Stimulated activated naive CD4-positive, alpha-beta T cell (primary cell): ENCODE results near the gene KRTAP10-3.
"Not testable (repeated sequence)": the region's sequence is repeated elsewhere in the genome, so short reads cannot be mapped to it uniquely, and the experiment has no call there.

ENCODE experiments used
- DNase-seq, 6 experiments: peaks; one replicate each; lab custom pipeline; 2025; lab: John Stamatoyannopoulos, UW

The KRTAP10-3 gene, protein sequence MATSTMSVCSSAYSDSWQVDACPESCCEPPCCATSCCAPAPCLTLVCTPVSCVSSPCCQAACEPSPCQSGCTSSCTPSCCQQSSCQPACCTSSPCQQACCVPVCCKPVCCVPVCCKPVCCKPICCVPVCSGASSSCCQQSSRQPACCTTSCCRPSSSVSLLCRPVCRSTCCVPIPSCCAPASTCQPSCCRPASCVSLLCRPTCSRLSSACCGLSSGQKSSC

DNA sequence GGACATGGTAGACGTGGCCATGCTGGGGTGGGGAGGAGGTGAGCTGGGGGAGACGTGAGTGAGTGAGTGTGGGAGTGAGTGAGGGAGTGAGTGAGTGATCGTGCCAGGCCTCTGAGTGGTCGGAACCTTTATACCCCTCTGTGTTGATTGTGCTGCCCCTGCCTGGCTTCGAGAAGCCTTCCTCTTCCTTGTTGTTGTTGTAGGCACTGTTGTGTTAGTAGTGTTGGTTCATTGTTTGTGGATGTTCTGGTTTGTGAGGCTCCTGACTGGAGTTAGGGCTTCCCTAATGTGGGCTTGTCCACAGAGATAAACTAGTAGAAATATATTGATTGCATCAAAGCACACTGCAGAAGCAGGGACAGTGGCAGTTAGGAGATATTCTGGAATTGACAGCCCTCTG, at the start of gene KRTAP10-3:
Gene KRTAP10-3, minus strand, starts transcription at position 101 of the 400 bp plus-strand sequence. Its CDS starts 80 bp downstream, at position 21.
- DNase-seq: no peak

DNA sequence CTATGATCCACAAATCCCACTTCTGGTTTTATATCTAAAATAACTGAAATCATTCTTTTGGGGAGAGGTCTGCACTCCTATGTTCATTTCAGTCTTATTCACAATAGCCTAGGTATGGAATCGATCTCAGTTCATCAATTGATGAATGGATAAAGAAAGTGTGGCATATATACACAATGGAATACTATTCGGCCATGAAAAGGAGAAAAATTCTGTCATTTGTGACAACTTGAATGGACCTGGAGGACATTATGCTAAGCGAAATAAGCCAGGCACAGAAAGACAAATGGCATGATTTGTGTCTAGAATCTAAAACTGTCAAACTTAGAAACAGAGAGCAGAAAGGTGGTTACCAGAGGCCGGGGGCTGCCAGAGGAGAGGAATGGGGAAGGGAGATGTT, 47.9 kb upstream of the KRTAP10-3 start:
- no peak for DNase-seq

DNA sequence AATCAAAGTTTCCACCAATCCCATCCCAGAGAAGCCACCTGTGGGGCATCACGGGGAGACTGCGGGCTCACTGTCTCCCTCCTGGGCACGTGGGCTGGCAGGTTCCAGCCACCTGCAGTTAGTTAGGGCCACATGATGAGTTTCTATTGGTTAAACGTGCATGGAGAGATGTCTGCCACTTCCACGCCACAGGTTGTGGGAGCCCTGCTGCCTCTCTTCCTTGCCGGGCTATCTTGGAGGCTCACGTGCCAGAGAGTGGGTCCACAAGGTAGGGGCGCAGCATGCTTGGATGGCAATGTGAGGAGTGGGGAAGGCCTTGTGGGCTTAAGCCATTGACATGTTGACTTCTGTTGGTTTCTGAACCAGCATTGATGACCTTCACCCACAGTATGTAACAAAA, 45.3 kb upstream of the KRTAP10-3 start:
- no peak for DNase-seq

DNA sequence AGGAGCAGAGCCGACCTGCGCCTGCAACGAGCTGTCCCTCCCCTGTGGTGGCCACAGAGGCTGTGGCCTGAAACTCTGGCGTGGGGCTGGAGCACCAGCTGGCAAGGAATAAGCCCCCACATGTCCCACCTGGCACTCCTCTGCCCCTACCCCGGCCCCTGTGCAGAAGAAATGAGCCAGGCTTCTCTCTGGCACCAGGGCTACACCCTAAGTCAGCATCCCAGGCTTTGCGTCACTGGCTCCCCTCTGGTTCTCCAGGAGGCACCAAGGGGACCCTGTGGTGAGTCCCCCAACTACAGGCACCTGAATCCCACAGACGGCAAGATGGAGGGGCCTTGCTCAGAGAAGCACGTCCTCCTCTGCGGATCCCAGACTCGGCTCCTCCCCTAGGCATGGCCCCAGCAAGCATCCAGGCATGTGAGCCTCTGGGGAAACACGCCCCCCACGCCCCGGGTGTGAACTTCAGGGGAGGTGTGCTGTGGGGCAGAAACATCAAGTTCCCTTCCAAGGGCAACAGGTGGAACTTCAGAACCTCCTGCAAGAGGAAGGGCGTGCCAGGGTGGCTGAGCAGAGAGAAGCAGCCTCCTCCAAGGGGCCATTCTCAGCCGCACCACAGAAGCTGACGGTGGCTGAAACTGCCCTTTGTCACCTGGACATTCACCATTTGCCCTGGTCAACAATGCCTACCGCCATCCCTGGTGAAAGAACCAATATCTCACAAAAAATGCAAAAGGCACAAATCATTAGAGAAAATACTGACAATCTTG, 44.7 kb upstream of the KRTAP10-3 start:
- DNase-seq: no peak

DNA sequence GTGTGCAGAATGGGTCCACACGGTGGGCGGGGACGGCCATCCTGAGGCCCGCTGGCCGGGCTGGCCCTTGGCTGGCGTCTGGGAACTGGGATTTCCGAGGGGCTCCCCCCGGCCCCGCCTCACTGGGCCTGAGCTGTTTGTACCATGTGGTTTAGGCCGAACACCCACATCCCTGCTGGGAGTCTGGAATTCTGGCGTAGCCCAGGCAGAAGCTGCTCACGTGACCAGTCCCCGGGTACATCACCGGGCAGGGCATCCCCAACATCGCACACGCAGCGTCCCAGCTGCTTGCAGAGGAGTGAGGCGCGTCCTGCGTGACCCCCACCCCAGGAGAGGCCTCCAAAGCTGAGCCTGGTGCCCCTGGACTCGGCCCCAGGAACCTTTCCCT, 43.9 kb upstream of the KRTAP10-3 start:
- no peak for DNase-seq

DNA sequence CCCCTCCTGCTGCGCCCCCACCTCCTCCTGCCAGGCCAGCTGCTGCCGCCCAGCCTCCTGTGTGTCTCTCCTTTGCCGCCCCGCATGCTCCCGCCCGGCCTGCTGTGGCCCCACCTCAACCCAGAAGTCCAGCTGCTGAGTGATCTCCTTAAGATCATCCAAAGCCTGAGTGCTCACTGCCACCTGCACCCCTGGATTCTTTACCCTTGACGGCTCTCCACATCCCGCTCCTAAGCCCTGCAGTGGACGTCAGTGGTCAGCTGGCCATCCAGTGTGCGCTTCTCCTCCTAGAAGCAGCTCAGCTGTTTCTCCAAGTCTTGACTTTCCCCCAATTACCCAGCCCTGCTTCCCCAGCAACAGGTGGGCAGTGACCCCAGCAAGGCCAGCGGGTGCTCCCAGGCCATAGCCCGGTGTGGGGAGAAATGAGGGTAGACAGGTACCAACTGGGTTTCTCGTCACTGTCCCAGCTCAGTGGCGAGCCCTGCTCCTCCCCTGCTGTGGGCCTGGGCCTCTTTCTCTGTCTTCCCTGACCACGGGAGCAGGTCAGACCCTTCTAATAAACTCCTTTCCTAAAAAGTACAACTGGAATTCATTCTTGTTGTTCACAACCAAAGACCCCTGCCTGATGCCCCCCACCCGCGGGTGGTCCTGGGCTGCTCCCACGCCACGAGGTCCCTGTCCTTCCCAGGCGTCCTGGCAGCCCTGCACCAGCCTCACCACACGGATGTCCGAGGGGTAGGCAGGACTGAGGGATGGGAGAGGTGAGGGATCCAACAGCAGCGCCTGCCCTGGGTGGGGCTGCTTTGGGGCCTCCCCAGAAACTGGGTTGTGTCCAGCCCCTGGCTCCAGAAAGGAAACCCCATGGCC, 43.2 kb upstream of the KRTAP10-3 start:
- no peak for DNase-seq

DNA sequence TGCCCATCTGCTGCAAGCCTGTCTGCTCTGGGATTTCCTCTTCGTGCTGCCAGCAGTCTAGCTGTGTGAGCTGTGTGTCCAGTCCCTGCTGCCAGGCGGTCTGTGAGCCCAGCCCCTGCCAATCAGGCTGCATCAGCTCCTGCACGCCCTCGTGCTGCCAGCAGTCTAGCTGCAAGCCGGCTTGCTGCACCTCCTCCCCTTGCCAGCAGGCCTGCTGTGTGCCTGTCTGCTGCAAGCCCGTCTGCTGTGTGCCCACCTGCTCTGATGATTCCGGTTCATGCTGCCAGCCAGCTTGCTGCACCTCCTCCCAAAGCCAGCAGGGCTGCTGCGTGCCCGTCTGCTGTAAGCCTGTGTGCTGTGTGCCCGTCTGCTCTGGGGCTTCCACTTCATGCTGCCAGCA, 42.5 kb upstream of the KRTAP10-3 start:
- DNase-seq: not testable (repeated sequence)

DNA sequence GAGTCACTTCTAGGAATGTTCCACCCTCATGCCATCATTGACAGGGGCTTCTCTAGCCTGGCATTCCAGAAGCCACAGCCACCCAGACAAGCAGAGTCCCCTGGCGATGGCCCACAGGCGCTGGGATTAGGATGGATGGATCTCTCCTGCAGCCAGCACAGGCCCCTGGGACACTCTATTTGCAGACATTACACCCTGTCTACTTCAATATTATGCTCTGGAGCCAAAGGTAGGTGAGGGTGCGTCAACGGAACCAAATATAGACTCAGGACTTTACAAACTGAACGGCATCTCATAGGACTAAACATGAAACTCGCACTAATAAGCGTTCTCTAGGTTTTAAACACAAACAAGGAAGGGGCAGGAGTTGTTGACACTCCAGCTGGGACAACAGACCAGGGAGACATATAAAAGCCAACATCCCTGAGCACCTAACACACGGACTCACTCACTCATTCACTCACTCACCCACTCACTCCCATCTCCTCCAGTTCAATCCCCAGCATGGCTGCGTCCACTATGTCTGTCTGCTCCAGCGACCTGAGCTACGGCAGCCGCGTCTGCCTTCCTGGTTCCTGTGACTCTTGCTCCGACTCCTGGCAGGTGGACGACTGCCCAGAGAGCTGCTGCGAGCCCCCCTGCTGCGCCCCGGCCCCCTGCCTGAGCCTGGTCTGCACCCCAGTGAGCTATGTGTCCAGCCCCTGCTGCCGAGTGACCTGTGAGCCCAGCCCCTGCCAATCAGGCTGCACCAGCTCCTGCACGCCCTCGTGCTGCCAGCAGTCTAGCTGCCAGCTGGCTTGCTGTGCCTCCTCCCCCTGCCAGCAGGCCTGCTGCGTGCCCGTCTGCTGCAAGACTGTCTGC, 41.8 kb upstream of the KRTAP10-3 start, which contains the start of gene KRTAP10-7:
Gene KRTAP10-7, plus strand, starts transcription at position 480 of the 861 bp plus-strand sequence. Its CDS starts 25 bp downstream, at position 505.
- not testable (repeated sequence) for DNase-seq

DNA sequence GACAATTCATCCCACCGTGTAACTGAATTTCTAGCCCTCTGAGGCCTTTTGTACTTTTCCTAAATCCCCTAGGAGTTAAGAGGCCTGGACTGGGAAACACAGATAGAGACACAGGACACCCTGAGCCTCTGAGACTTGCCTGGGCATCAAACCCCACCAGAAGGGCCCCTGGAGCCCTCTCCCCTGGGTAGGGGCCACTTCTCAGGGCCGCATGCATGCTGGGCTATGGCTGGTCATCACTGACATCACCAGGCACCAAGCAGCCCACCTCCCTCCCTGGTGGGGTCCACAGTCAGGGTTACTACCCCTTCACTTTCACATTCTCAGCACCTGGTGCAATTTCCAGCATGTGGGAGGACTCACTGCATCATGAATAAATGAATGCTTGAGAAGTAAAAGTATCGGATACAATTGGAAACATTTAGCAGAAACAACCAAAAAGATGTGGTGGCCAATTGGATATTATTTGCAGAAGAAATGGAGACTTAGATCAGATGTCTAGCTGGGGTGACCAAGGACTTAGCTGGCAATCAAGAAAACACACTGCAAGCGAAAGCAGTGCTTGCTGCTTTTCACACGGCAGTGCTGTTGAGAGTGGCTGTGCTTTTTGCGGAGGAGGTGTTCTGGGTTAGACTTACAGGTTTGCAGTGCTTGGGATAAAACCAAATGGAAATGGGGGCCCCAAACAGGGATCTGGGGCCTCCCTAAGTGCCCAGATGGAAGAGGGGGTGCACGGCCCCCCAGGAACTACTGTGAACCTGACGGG, 40.9 kb upstream of the KRTAP10-3 start:
- DNase-seq: no peak

DNA sequence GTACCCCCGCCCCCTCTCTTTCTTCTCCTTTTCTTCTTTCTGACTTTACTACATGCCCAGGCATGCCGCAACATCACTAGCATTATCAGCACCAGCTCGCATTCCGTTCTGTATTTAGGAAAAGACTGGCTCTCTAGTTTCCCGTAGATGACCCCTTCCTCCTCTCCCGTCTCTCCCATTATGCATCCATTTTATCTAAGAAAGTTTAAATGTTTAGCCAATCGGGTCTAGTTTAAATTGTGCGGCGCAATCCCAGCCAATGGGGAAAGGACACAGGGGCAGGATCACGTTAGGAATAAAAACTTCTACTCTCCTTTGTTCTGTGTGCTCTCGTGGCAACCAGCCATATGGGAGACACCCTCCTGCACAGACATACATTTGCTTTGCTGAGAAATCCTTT, 39.5 kb upstream of the KRTAP10-3 start:
- DNase-seq: no peak

DNA sequence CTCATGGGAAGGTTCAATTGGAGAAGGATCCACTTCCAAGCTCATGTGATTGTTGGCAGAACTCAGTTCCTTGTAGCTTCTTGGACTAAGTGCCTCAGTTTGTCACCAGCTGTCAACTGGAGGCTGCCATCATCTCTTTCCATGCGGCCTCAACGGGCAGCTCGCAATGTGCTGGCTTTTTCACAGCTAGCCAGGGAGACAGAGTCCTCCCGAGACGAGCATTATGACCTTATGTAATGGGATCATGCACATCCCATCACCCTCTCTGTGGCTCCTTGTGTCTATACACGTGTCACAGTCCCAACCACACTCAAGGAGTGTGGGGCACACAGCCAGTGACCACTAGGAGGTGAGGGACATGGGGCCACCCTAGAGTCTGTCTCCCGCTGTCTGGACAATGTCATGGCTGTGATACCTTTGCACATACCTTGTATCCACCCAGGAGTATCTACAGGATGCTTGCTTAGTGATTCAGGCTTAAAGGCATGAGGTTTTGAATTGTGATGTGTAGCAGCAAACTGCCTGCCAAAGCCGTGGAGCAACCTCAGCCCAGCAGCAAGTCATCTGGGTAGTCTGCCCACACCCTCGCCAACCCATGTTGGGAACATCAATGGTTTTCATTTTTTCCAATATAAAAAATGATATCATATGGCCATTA, 37.6 kb upstream of the KRTAP10-3 start:
- DNase-seq: no peak

DNA sequence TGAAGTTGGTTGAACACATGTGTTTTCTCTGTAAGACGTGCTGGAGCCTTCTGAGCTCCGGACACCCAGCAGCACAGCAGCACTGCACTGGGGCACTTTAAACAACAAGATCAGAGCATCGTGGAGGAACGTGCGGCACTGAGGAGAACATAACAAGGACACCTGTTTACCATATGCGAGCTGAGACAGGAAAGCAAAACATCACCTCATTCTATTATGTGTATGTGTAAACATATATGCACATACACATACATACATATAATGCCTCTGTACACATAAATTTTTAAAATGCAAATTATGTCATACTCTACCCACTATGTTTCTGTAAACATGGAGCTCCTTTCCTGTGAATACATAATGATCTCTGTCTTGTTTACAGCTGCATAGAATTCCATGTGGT, 36.9 kb upstream of the KRTAP10-3 start:
- DNase-seq: no peak

DNA sequence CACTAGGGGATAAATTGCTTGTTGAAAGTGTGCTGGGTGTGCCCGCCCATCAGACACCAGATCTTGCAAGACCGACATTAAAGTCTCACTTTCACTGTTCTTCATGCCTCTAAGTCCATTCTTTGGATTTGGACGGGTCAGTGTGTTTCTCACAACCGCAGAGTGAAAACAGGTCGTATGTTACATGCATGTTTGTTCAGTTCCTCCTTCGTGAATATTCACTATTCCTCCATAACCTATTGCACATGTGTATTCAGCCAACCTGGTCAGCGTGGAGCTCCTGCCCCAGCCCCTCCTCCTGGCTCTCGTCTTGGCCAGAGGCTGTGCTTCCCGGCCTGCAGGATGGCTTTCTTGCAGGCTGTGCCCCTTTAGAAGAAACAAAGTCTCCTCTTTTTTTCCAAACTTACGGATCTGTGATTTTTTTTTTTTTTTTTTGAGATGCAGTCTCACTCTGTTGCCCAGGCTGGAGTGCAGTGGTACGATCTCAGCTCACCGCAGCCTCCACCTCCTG, 35.9 kb upstream of the KRTAP10-3 start:
- no peak for DNase-seq

DNA sequence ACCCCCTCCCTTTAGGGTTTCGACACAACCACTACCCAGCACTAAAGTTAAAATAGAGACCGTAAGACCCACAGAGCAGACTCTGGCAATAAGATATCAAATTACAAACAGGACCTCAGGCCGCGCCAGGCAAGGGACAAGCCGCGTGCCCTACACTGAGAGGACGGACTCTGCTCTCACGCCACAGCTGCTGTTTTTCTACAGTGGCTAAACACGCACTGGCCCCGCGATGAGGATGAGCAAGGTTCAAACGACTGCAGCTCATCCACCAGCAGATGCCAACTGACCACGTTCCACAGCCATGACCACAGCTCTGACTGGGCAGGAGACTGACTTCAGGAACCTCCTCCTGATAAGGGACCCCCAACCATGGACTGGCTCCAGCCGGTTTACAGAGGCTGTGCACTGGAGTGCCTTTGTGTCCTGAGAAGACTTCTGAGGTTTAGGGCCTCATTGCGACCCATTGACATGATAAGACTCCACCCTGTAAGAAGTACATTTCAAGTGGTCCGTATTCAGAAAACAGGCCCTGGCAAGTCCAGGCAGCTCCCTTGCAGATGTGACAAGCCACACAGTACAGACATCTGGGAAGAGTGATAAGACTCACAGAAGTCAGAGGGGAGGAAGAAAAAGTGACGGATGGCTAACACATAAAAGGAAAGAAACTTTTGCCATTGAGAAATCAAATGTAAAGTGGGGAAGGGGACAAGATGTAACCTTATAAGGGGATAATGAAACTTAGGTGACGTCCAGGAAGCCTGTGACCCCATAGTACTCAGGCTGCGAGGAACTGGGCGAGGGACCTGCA, 35.2 kb upstream of the KRTAP10-3 start:
- no peak for DNase-seq

DNA sequence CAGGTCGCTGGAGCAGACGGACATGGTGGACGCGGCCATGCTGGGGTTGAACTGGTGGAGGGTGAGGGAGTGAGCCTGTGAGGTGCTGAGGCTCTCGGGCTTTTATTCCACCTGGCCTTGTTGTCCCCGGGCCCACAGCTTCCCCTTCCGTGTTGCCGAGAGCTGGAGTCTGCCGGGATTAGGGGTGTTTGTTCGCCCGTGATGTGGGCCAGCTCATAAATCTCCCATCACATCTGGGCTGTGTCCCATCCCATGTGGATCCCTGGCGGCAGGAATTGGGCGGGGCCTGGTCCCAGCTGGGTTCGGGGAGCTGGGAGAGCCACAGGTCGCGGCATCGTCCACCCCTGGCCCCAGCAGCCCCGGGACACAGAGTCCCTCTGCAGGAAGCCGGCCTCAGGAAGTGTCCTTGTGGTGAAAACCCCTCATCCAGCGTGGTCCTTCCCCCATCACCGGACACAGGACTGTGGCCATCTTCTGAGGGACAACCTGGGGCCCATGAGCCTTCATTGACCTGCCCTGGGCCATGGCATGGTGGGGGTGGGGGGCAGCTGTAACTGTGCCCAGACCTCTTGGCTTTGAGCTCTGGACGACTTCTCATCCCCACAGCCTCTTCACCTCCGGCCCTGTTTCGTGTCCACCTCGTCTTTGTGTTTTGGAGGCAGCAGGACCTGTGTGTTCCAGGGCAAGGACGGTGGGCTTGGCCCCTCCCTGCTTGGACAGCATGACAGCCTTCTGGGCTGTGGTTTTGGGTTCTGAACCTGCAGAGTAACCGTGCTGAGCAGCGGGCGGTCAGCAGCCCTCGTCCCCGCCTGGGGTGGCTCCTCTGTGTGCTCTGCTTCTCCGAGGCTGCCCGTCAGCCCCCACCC, 34.1 kb upstream of the KRTAP10-3 start, which contains the start of gene KRTAP10-6:
Gene KRTAP10-6, minus strand, starts transcription at position 60 of the 866 bp plus-strand sequence. Its CDS starts 21 bp downstream, at position 39.
- DNase-seq: no peak

DNA sequence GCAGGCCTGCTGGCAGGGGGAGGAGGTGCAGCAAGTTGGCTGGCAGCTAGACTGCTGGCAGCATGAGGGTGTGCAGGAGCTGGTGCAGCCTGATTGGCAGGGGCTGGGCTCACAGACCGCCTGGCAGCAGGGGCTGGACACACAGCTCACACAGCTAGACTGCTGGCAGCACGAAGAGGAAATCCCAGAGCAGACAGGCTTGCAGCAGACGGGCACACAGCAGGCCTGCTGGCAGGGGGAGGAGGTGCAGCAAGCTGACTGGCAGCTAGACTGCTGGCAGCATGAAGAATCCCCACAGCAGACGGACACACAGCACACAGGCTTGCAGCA, 33.2 kb upstream of the KRTAP10-3 start:
- DNase-seq: not testable (repeated sequence)

DNA sequence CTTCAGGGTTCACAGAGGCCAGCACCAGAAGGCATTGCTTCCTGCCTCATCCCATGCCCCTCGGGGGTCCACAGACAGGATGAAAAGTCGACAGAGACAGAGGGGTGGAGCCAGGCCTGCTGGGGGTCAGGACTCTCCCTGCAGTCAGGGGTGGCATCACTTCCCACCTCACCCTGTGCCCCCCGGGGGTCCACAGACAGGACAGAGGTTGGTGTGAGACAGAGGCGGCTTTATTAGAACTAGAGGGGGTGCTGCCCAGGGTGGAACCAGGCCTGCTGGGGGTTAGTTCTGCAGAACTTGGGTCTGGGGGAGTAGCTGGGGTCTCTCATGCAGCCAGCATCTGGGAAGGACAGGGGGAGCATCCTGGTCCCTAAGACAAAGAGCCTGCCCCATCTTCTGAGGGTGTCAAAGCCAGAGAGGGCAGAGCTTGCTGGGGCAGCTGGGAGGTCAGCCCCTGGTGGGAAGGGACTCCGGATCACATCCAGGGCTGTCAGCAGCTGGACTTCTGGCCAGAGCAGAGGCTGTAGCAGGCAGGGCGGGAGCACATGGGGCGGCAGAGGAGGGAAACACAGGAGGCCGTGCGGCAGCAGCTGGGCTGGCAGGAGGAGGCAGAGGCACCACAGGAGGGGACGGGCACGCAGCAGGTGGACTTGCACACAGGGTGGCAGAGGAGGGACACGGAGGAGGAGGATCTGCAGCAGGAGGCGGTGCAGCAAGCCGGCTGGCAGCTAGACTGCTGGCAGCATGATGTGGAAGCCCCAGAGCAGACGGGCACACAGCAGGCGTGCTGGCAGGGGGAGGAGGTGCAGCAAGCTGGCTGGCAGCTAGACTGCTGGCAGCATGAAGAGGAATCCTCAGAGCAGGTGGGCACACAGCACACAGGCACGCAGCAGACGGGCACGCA, 32.6 kb upstream of the KRTAP10-3 start:
- DNase-seq: not testable (repeated sequence)
